ENCODE measurements around the gene MYO16. TPM values are rescaled to one million over a fixed set of nuclear protein-coding genes. Genes with fewer than 3 reads are reported as not detected.

Gene MYO16
- total RNA-seq (2014; rRNA removed; shearing (Covaris generic); ENCODE audit: low replicate concordance): 0.04 and 0.15 TPM in 2 replicates

- Histone ChIP-seq H3K4me2 (ENCODE audit: low read depth, low read length, poor library complexity, severe bottlenecking) (no peak within 1 kb of the TSS), H3K27ac (ENCODE audit: low read length) (no peak within 1 kb of the TSS), H3K4me1 (ENCODE audit: low read length) (no peaks in the 10 kb centered on the region), H3K79me2 (ENCODE audit: low read length) (no peaks in the 10 kb centered on the region), H3K4me3 (ENCODE audit: low read length) (no peak within 1 kb of the TSS), H3K27me3 (ENCODE audit: low read length) (no peaks in the 10 kb centered on the region; the same call in 1 of the 2 replicates), H4K20me1 (ENCODE audit: insufficient read depth, low read depth, low read length) (no peaks in the 10 kb centered on the region), H2AFZ (ENCODE audit: low read length) (no peak within 1 kb of the TSS), H3K9me2 (replicated peaks; ENCODE audit: insufficient read depth, low read length) (no peaks in the 10 kb centered on the region), H3K9ac (ENCODE audit: low read length) (no peak within 1 kb of the TSS), H3K36me3 (ENCODE audit: insufficient read depth, low read length) (no peaks in the 10 kb centered on the region), H3K9me3 (ENCODE audit: low read length) (peaks cover 7% of the 10 kb centered on the region)
- no peak for DNase-seq
Measured at GRCh38 chr13:108629181-108629752, at the start of gene MYO16. MYO16 (plus strand) TSS chr13:108629611; CDS start chr13:108629845, 234 bp downstream.

DNA sequence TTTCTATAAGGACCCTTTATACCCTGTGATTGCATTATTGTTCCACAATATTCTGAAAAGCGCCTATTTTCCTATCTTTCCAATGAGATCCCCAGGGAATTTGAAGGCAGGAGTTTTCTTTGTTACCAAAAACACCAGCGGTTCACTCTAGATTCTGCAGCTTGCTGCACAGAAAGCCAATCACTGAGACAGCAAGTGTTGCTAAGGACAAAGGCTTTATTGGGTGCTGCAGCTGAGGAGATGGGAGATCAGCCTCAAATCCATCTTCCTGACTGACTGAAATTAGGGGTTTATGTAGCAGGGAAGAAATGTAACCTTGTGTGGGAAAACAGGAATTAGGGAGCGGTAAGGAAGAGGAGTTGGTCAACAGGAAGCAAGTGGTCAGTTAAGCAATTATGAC, 42.6 kb upstream of the MYO16 start:
- peaks cover 15% of the 10 kb centered on the region for H3K9me3 ChIP-seq (ENCODE audit: low read length)
- no peak for DNase-seq
- H3K4me1 ChIP-seq (ENCODE audit: low read length): no peaks in the 10 kb centered on the region
- no peak overlapping the region for H3K4me2 ChIP-seq (ENCODE audit: low read depth, low read length, poor library complexity, severe bottlenecking)
- no peaks in the 10 kb centered on the region for H4K20me1 ChIP-seq (ENCODE audit: insufficient read depth, low read depth, low read length)
- H3K27me3 ChIP-seq (ENCODE audit: low read length): no peaks in the 10 kb centered on the region
- no peak overlapping the region for H3K4me3 ChIP-seq (ENCODE audit: low read length)
- no peak overlapping the region for H3K27ac ChIP-seq (ENCODE audit: low read length)
- H3K36me3 ChIP-seq (ENCODE audit: insufficient read depth, low read length): no peaks in the 10 kb centered on the region
- no peaks in the 10 kb centered on the region for H3K9me2 ChIP-seq (replicated peaks; ENCODE audit: insufficient read depth, low read length)
- H3K79me2 ChIP-seq (ENCODE audit: low read length): no peaks in the 10 kb centered on the region
- no peak overlapping the region for H2AFZ ChIP-seq (ENCODE audit: low read length)
- no peak overlapping the region for H3K9ac ChIP-seq (ENCODE audit: low read length)

DNA sequence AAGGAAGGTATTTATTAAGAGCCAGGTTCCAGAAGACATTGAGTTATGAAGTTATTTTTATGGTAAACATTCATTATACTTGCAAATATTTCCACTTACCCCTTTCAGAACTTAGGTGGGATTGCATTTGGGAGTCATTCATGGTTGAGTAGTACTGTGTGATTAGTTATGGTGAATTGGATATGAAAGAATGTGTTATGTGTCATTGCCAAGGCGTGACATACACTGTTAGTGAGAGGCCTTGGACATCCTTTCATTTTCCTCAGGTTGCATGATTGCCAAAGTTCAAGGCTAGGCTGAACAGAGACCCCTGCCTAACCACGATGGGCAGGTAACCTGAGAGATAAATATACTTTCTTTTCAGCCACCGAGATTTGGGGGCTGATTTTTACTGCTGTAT, 40.9 kb upstream of the MYO16 start:
- Histone ChIP-seq H3K79me2 (ENCODE audit: low read length) (no peaks in the 10 kb centered on the region), H3K9me3 (ENCODE audit: low read length) (peaks cover 9% of the 10 kb centered on the region; the same call in 1 of the 2 replicates), H3K27me3 (ENCODE audit: low read length) (no peaks in the 10 kb centered on the region), H3K27ac (ENCODE audit: low read length) (no peak overlapping the region), H2AFZ (ENCODE audit: low read length) (no peak overlapping the region), H3K4me3 (ENCODE audit: low read length) (no peak overlapping the region), H3K4me2 (ENCODE audit: low read depth, low read length, poor library complexity, severe bottlenecking) (no peak overlapping the region), H3K9ac (ENCODE audit: low read length) (no peak overlapping the region), H3K9me2 (replicated peaks; ENCODE audit: insufficient read depth, low read length) (no peaks in the 10 kb centered on the region), H4K20me1 (ENCODE audit: insufficient read depth, low read depth, low read length) (no peaks in the 10 kb centered on the region), H3K36me3 (ENCODE audit: insufficient read depth, low read length) (no peaks in the 10 kb centered on the region), H3K4me1 (ENCODE audit: low read length) (no peaks in the 10 kb centered on the region)
- no peak for DNase-seq

DNA sequence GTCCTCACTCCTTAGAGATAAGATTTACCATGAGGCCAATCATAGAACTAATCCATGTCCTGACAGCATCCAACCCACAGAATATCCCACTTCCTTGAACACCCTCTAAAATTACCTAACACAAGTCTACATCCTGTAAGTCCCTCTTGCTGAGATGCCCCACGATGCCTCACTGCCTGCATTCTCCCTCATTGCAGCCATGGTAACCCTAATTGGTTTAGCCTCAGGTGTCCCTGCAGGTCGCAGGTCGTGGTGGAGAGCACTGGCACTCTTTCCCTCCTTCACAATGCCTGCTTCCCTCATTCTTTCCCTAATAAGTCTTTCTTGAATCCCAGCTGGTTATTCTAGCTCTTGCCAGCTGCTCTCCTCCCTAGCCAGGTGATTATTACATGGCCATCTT, 35.3 kb upstream of the MYO16 start:
- Histone ChIP-seq H3K36me3 (ENCODE audit: insufficient read depth, low read length) (no peaks in the 10 kb centered on the region), H3K27ac (ENCODE audit: low read length) (no peak overlapping the region)
- DNase-seq: no peak

GRCh38 chr13:108595436-108596274, 33.8 kb upstream of the MYO16 start:
- DNase-seq: no peak
- no peaks in the 10 kb centered on the region for H3K9me3 ChIP-seq (ENCODE audit: low read length)
- H3K9me2 ChIP-seq (replicated peaks; ENCODE audit: insufficient read depth, low read length): no peaks in the 10 kb centered on the region
- no peaks in the 10 kb centered on the region for H4K20me1 ChIP-seq (ENCODE audit: insufficient read depth, low read depth, low read length)
- no peaks in the 10 kb centered on the region for H3K27me3 ChIP-seq (ENCODE audit: low read length)
- no peaks in the 10 kb centered on the region for H3K4me1 ChIP-seq (ENCODE audit: low read length)
- H3K27ac ChIP-seq (ENCODE audit: low read length): no peak overlapping the region
- no peaks in the 10 kb centered on the region for H3K79me2 ChIP-seq (ENCODE audit: low read length)
- H3K4me3 ChIP-seq (ENCODE audit: low read length): no peak overlapping the region
- H2AFZ ChIP-seq (ENCODE audit: low read length): no peak overlapping the region
- H3K36me3 ChIP-seq (ENCODE audit: insufficient read depth, low read length): no peaks in the 10 kb centered on the region
- H3K9ac ChIP-seq (ENCODE audit: low read length): no peak overlapping the region
- no peak overlapping the region for H3K4me2 ChIP-seq (ENCODE audit: low read depth, low read length, poor library complexity, severe bottlenecking)

More for the DNA sequence above, 35.3 kb upstream of the MYO16 start:
- H3K4me2 ChIP-seq (ENCODE audit: low read depth, low read length, poor library complexity, severe bottlenecking): no peak overlapping the region
- H3K9ac ChIP-seq (ENCODE audit: low read length): no peak overlapping the region
- no peaks in the 10 kb centered on the region for H3K4me1 ChIP-seq (ENCODE audit: low read length)
- H4K20me1 ChIP-seq (ENCODE audit: insufficient read depth, low read depth, low read length): no peaks in the 10 kb centered on the region
- no peak overlapping the region for H3K4me3 ChIP-seq (ENCODE audit: low read length)
- H3K27me3 ChIP-seq (ENCODE audit: low read length): no peaks in the 10 kb centered on the region
- H3K79me2 ChIP-seq (ENCODE audit: low read length): no peaks in the 10 kb centered on the region
- H2AFZ ChIP-seq (ENCODE audit: low read length): no peak overlapping the region
- H3K9me2 ChIP-seq (replicated peaks; ENCODE audit: insufficient read depth, low read length): no peaks in the 10 kb centered on the region
- H3K9me3 ChIP-seq (ENCODE audit: low read length): no peaks in the 10 kb centered on the region

DNA sequence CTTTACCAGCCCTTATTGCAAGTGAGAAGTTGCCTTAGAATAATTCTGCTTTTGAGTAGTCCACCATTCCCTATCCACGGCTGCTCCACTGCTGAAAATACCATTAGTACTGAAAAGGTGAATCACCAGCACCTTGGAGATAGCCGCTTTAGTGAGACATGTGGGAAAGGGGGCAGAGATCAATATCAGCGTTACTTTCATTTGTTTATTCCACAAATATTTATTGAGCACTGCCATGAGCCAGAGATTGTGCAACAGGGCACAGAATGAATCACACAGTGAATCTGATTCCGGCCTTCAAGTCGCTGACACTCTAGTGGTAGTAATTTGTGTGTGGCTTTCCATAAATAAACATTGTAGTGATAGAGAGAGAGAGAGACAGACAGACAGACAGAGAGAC, 31.5 kb upstream of the MYO16 start:
- H3K4me2 ChIP-seq (ENCODE audit: low read depth, low read length, poor library complexity, severe bottlenecking): no peak overlapping the region
- no peaks in the 10 kb centered on the region for H3K27me3 ChIP-seq (ENCODE audit: low read length)
- H3K9me3 ChIP-seq (ENCODE audit: low read length): 0 out of 2 replicates have a peak, but pooled peaks cover 4% of the 10 kb centered on the region
- no peak overlapping the region for H3K27ac ChIP-seq (ENCODE audit: low read length)
- no peaks in the 10 kb centered on the region for H3K79me2 ChIP-seq (ENCODE audit: low read length)
- H4K20me1 ChIP-seq (ENCODE audit: insufficient read depth, low read depth, low read length): no peaks in the 10 kb centered on the region
- H3K4me3 ChIP-seq (ENCODE audit: low read length): no peak overlapping the region
- no peaks in the 10 kb centered on the region for H3K4me1 ChIP-seq (ENCODE audit: low read length)
- H3K9me2 ChIP-seq (replicated peaks; ENCODE audit: insufficient read depth, low read length): no peaks in the 10 kb centered on the region
- H3K9ac ChIP-seq (ENCODE audit: low read length): no peak overlapping the region
- no peak for DNase-seq
- H2AFZ ChIP-seq (ENCODE audit: low read length): no peak overlapping the region
- no peaks in the 10 kb centered on the region for H3K36me3 ChIP-seq (ENCODE audit: insufficient read depth, low read length)

DNA sequence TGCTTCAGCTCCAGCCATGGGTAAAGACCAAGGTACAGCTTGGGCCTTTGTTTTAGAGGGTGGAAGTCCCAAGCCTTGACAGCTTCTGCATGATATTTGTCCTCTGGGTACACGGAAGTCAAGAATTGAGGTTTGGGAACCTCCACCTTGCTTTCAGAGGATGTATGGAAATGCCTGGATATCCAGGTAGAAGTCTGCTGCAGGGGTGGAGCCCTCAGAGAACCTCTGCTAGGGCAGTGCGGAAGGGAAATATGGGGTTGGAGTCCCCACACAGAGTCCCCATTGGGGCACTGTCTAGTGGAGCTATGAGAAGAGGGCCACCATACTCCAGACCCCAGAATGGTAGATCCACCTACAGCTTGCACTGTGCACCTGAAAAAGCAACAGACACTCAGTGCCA, 23.0 kb upstream of the MYO16 start:
- H2AFZ ChIP-seq (ENCODE audit: low read length): no peak overlapping the region
- H3K4me1 ChIP-seq (ENCODE audit: low read length): no peaks in the 10 kb centered on the region
- no peaks in the 10 kb centered on the region for H3K36me3 ChIP-seq (ENCODE audit: insufficient read depth, low read length)
- no peak overlapping the region for H3K27ac ChIP-seq (ENCODE audit: low read length)
- peaks cover 15% of the 10 kb centered on the region for H3K9me3 ChIP-seq (ENCODE audit: low read length)
- no peak overlapping the region for H3K4me2 ChIP-seq (ENCODE audit: low read depth, low read length, poor library complexity, severe bottlenecking)
- no peak overlapping the region for H3K4me3 ChIP-seq (ENCODE audit: low read length)
- H3K79me2 ChIP-seq (ENCODE audit: low read length): no peaks in the 10 kb centered on the region
- no peak overlapping the region for H3K9ac ChIP-seq (ENCODE audit: low read length)
- DNase-seq: no peak
- H3K9me2 ChIP-seq (replicated peaks; ENCODE audit: insufficient read depth, low read length): no peaks in the 10 kb centered on the region
- H3K27me3 ChIP-seq (ENCODE audit: low read length): no peaks in the 10 kb centered on the region
- H4K20me1 ChIP-seq (ENCODE audit: insufficient read depth, low read depth, low read length): no peaks in the 10 kb centered on the region

GRCh38 chr13:108609353-108609752, 20.1 kb upstream of the MYO16 start:
- Histone ChIP-seq H3K27me3 (ENCODE audit: low read length) (no peaks in the 10 kb centered on the region), H3K9me3 (ENCODE audit: low read length) (peaks cover 9% of the 10 kb centered on the region), H3K4me1 (ENCODE audit: low read length) (no peaks in the 10 kb centered on the region), H3K9me2 (replicated peaks; ENCODE audit: insufficient read depth, low read length) (no peaks in the 10 kb centered on the region), H3K36me3 (ENCODE audit: insufficient read depth, low read length) (no peaks in the 10 kb centered on the region), H4K20me1 (ENCODE audit: insufficient read depth, low read depth, low read length) (no peaks in the 10 kb centered on the region), H3K79me2 (ENCODE audit: low read length) (no peaks in the 10 kb centered on the region), H2AFZ (ENCODE audit: low read length) (no peak overlapping the region), H3K4me3 (ENCODE audit: low read length) (no peak overlapping the region), H3K27ac (ENCODE audit: low read length) (no peak overlapping the region), H3K9ac (ENCODE audit: low read length) (no peak overlapping the region), H3K4me2 (ENCODE audit: low read depth, low read length, poor library complexity, severe bottlenecking) (no peak overlapping the region)
- peak; percentile 45 for DNase-seq

All from Karpas-422 (cell line).